Measurements from ENCODE around the gene SERPINA3. TPM values are rescaled to one million over a fixed set of nuclear protein-coding genes. Genes with fewer than 3 reads are reported as not detected.
A peak's percentile ranks its signal among the peaks of the same experiment; 100 is the strongest.

SERPINA3 gene
- total RNA-seq, 1 experiment from 2014 or later: 0.17 TPM

DNA sequence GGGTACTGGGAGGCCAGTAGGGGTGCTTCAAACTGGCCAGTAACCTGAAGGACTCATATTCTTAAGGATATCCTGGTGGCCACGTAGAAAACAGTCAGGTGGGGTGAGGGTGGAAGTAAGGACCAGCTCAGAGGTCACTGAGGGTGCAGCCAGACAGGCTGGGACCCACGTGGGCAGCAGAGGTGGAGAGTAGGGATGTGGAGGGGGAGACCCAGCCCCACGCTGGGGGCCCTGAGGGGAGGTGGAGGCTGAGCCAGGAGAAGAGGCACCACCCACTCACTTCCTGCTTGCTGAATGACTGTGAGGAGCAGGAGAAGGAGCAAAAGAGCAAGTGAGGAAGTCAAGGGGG, 12.6 kb upstream of the SERPINA3 start:
- H3K27ac ChIP-seq (ENCODE audit: low read depth, low read length, poor library complexity, severe bottlenecking): no peak overlapping the region
- intact Hi-C loops (cut with micrococcal nuclease; ENCODE audit: unreplicated experiment): no loop called here

DNA sequence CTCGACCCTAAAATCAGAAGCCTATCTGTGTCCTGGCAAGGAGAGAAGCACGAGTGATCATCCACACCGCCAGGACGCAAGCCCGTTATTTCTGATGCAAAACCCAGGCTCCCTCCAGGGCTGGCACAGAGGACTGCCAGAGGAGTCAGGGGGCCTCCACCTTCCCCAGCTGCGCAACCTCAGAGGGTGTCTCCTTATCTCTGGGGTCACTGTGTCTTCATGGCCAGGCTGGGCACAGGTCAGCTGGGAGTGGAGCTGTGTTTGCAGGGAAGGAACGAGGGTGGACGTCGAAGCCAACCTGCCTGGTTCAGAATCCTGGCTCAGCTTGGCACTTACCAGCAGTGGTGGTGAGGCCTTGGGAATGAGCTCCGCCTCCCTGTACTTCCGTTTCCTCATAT, 12.0 kb upstream of the SERPINA3 start:
- Histone ChIP-seq H3K36me3 (ENCODE audit: insufficient read depth, low read length, poor library complexity, severe bottlenecking) (no peaks in the 10 kb centered on the region), H3K4me3 (ENCODE audit: low read depth, low read length, poor library complexity, severe bottlenecking) (no peak overlapping the region), H3K27me3 (replicated peaks; ENCODE audit: insufficient read depth, low read depth, low read length, poor library complexity) (no peaks in the 10 kb centered on the region), H3K4me1 (ENCODE audit: insufficient read depth, low read length, poor library complexity, severe bottlenecking) (peaks cover 26% of the 10 kb centered on the region), H3K9me3 (ENCODE audit: low read depth, low read length, poor library complexity, severe bottlenecking) (no peaks in the 10 kb centered on the region), H3K27ac (ENCODE audit: low read depth, low read length, poor library complexity, severe bottlenecking) (no peak overlapping the region)
- POLR2A ChIA-PET (ENCODE audit: low non-redundant PET): interaction anchor here (0.5 kb wide), 1 partner anchor 182 kb away, joined by 7 read pairs; no protein-coding TSS in a partner anchor
- intact Hi-C loops (cut with micrococcal nuclease; ENCODE audit: unreplicated experiment): no loop called here
- BruUV-seq (replicated peaks): no TSS peak
- CTCF ChIA-PET: no interaction called here
- no peak for DNase-seq (ENCODE audit: low spot score)
- no peak for TF ChIP-seq EZH2 (IDR thresholded peaks at IDR 0.05; ENCODE audit: borderline replicate concordance, low read depth, low read length, poor library complexity, severe bottlenecking)
- TF ChIP-seq, protein P1, sequence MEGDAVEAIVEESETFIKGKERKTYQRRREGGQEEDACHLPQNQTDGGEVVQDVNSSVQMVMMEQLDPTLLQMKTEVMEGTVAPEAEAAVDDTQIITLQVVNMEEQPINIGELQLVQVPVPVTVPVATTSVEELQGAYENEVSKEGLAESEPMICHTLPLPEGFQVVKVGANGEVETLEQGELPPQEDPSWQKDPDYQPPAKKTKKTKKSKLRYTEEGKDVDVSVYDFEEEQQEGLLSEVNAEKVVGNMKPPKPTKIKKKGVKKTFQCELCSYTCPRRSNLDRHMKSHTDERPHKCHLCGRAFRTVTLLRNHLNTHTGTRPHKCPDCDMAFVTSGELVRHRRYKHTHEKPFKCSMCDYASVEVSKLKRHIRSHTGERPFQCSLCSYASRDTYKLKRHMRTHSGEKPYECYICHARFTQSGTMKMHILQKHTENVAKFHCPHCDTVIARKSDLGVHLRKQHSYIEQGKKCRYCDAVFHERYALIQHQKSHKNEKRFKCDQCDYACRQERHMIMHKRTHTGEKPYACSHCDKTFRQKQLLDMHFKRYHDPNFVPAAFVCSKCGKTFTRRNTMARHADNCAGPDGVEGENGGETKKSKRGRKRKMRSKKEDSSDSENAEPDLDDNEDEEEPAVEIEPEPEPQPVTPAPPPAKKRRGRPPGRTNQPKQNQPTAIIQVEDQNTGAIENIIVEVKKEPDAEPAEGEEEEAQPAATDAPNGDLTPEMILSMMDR (conservative IDR thresholded peaks at IDR 0.05; ENCODE audit: low read depth, low read length): no peak

More for the DNA sequence above, 12.6 kb upstream of the SERPINA3 start:
- POLR2A ChIA-PET (ENCODE audit: low non-redundant PET): interaction anchor here (0.5 kb wide), 1 partner anchor 182 kb away, joined by 7 read pairs; no protein-coding TSS in a partner anchor
- H3K9me3 ChIP-seq (ENCODE audit: low read depth, low read length, poor library complexity, severe bottlenecking): no peaks in the 10 kb centered on the region
- H3K36me3 ChIP-seq (ENCODE audit: insufficient read depth, low read length, poor library complexity, severe bottlenecking): no peaks in the 10 kb centered on the region
- TF ChIP-seq EZH2 (IDR thresholded peaks at IDR 0.05; ENCODE audit: borderline replicate concordance, low read depth, low read length, poor library complexity, severe bottlenecking): no peak
- TF ChIP-seq, protein P1 (conservative IDR thresholded peaks at IDR 0.05; ENCODE audit: low read depth, low read length): no peak
- no peaks in the 10 kb centered on the region for H3K27me3 ChIP-seq (replicated peaks; ENCODE audit: insufficient read depth, low read depth, low read length, poor library complexity)
- DNase-seq (ENCODE audit: low spot score): no peak
- BruUV-seq (replicated peaks): no TSS peak
- H3K4me3 ChIP-seq (ENCODE audit: low read depth, low read length, poor library complexity, severe bottlenecking): no peak overlapping the region
- peaks cover 26% of the 10 kb centered on the region for H3K4me1 ChIP-seq (ENCODE audit: insufficient read depth, low read length, poor library complexity, severe bottlenecking)
- CTCF ChIA-PET: no interaction called here

DNA sequence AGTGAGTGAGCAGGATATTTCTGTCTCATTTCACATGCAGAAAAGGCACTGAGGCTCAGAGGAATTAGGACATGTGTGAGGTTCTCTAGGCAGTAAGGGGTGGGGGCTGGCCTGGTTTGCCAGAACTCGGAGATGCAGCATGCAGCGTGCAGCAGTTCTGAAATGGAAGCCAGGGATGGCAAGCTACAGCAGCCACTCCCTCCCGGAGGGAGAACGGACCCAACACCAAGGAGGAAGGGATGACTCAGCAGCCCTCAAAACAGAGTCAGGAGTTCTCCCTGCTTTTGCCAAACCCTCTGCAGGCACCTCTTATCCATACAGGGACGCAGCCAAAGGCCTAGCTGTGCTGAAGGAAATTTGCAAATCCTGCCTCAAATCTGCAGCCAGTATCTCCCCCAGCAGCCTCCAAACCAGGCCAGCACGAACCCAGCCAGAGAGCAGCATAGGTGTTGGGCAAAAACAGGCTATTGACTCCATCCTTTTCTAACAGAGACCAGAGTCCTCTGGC, 10.3 kb upstream of the SERPINA3 start:
- peaks cover 26% of the 10 kb centered on the region for H3K4me1 ChIP-seq (ENCODE audit: insufficient read depth, low read length, poor library complexity, severe bottlenecking)
- BruUV-seq (replicated peaks): no TSS peak
- intact Hi-C loops (cut with micrococcal nuclease; ENCODE audit: unreplicated experiment): no loop called here
- CTCF ChIA-PET: no interaction called here
- TF ChIP-seq, protein P1 (conservative IDR thresholded peaks at IDR 0.05; ENCODE audit: low read depth, low read length): no peak
- TF ChIP-seq EZH2 (IDR thresholded peaks at IDR 0.05; ENCODE audit: borderline replicate concordance, low read depth, low read length, poor library complexity, severe bottlenecking): no peak
- H3K36me3 ChIP-seq (ENCODE audit: insufficient read depth, low read length, poor library complexity, severe bottlenecking): no peaks in the 10 kb centered on the region
- DNase-seq (ENCODE audit: low spot score): peak; percentile 37
- H3K4me3 ChIP-seq (ENCODE audit: low read depth, low read length, poor library complexity, severe bottlenecking): no peak overlapping the region
- H3K9me3 ChIP-seq (ENCODE audit: low read depth, low read length, poor library complexity, severe bottlenecking): no peaks in the 10 kb centered on the region
- H3K27ac ChIP-seq (ENCODE audit: low read depth, low read length, poor library complexity, severe bottlenecking): no peak overlapping the region
- H3K27me3 ChIP-seq (replicated peaks; ENCODE audit: insufficient read depth, low read depth, low read length, poor library complexity): no peaks in the 10 kb centered on the region
- POLR2A ChIA-PET (ENCODE audit: low non-redundant PET): no interaction called here
